Trophoblast cell (in vitro differentiated cells and primary cell): ENCODE results near the gene RADIL.

Source experiments
- DNase-seq, 2 donors: peaks; one replicate each; pipeline ENCODE4 v3.0.0-alpha.2; 2016
- H2AFZ ChIP-seq: 2 replicates; pipeline ENCODE4 v1.6.1; 2013; ENCODE audit warnings: low read length, moderate library complexity, mild to moderate bottlenecking; ENCODE audit not compliant: insufficient read depth, poor library complexity
- H2AK5ac ChIP-seq: 2 replicates; pipeline ENCODE4 v1.6.1; 2013; ENCODE audit warnings: mild to moderate bottlenecking, low read length
- H2BK120ac ChIP-seq: 2 replicates; pipeline ENCODE4 v1.6.1; 2013; ENCODE audit warnings: low read length, mild to moderate bottlenecking, moderate library complexity; ENCODE audit not compliant: insufficient read depth, poor library complexity
- H2BK12ac ChIP-seq: 2 replicates; pipeline ENCODE4 v1.6.1; 2013; ENCODE audit warnings: mild to moderate bottlenecking, low read length, moderate library complexity
- H2BK5ac ChIP-seq: 2 replicates; pipeline ENCODE4 v1.6.1; 2013; ENCODE audit warnings: low read length, low read depth, moderate library complexity, mild to moderate bottlenecking; ENCODE audit not compliant: poor library complexity
- H3K14ac ChIP-seq: 2 replicates; pipeline ENCODE4 v1.6.1; 2013; ENCODE audit warnings: mild to moderate bottlenecking, low read length
- H3K18ac ChIP-seq: 2 replicates; pipeline ENCODE4 v1.6.1; 2013; ENCODE audit warnings: mild to moderate bottlenecking, low read length
- H3K23ac ChIP-seq: 2 replicates; pipeline ENCODE4 v1.6.1; 2013; ENCODE audit warnings: low read length
- H3K27ac ChIP-seq: 2 replicates; pipeline ENCODE4 v1.5.1; 2013; ENCODE audit warnings: low read depth, mild to moderate bottlenecking, inconsistent platforms, low read length, moderate library complexity
- H3K27me3 ChIP-seq: 2 replicates; pipeline ENCODE4 v1.6.1; 2013; ENCODE audit warnings: inconsistent platforms, mild to moderate bottlenecking, low read length, moderate library complexity; ENCODE audit not compliant: insufficient read depth
- H3K36me3 ChIP-seq, 2 experiments: 1 replicate in 1 of 2; 2 replicates in 1 of 2; pipeline ENCODE4 v1.6.1; 2013; ENCODE audit warnings: low read length in 2 of 2, mild to moderate bottlenecking in 2 of 2, moderate library complexity in 1 of 2; ENCODE audit not compliant: insufficient read depth in 2 of 2, control insufficient read depth in 1 of 2
- H3K4ac ChIP-seq: 2 replicates; pipeline ENCODE4 v1.6.1; 2013; ENCODE audit warnings: low read depth, mild to moderate bottlenecking, low read length, moderate library complexity
- H3K4me1 ChIP-seq, 2 experiments: 1 replicate in 1 of 2; 2 replicates in 1 of 2; pipeline ENCODE4 v1.6.1; 2013; ENCODE audit warnings: low read length in 2 of 2, mild to moderate bottlenecking in 2 of 2, moderate library complexity in 1 of 2; ENCODE audit not compliant: insufficient read depth in 2 of 2, control insufficient read depth in 1 of 2
- H3K4me2 ChIP-seq: 2 replicates; pipeline ENCODE4 v1.6.1; 2013; ENCODE audit warnings: inconsistent platforms, mild to moderate bottlenecking, low read length, moderate library complexity
- H3K4me3 ChIP-seq: 2 replicates; pipeline ENCODE4 v1.5.1; 2013; ENCODE audit warnings: mild to moderate bottlenecking, low read depth, low read length, inconsistent platforms
- H3K79me1 ChIP-seq: one replicate; pipeline ENCODE4 v1.6.1; 2013; ENCODE audit warnings: low read length
- H3K79me2 ChIP-seq: 2 replicates; pipeline ENCODE4 v1.6.1; 2013; ENCODE audit warnings: low read length, mild to moderate bottlenecking; ENCODE audit not compliant: control insufficient read depth, insufficient read depth, poor library complexity
- H3K9ac ChIP-seq: 2 replicates; pipeline ENCODE4 v1.6.1; 2013; ENCODE audit warnings: mild to moderate bottlenecking, low read length
- H3K9me3 ChIP-seq: 2 replicates; pipeline ENCODE4 v1.6.1; 2013; ENCODE audit warnings: low read depth, mild to moderate bottlenecking, control low read depth, inconsistent platforms, low read length; ENCODE audit not compliant: insufficient read depth
- H4K12ac ChIP-seq: 2 replicates; pipeline ENCODE4 v1.6.1; 2013; ENCODE audit warnings: low read depth, mild to moderate bottlenecking, low read length, moderate library complexity
- H4K8ac ChIP-seq: 2 replicates; pipeline ENCODE4 v1.6.1; 2013; ENCODE audit warnings: low read depth, mild to moderate bottlenecking, low read length, moderate library complexity
- H4K91ac ChIP-seq: one replicate; pipeline ENCODE4 v1.6.1; 2013; ENCODE audit warnings: low read depth, mild to moderate bottlenecking, low read length, moderate library complexity
- WGBS: extraction: QIAGEN DNeasy Blood & Tissue Kit; methylation state at CpG from one replicate; pipeline ENCODE4 v1.1.7; 2013; ENCODE audit warnings: missing lambda C conversion rate; ENCODE audit not compliant: insufficient read length, insufficient coverage; ENCODE audit errors: extremely low coverage; 5-methylcytosine and 5-hydroxymethylcytosine counted together

The RADIL gene

GRCh38 chr7:4786015-4786414, 97.5 kb downstream of the RADIL start:
- Histone ChIP-seq H3K23ac (no peak overlapping the region), H3K4me2 (no peak overlapping the region)
- WGBS: no CpG with 5 or more reads among the region's 17 CpGs

GRCh38 chr7:4785371-4785770, 98.1 kb downstream of the RADIL start:
- Histone ChIP-seq H3K4me1 (no peaks in the 10 kb centered on the region), H3K79me2 (no peaks in the 10 kb centered on the region), H3K9ac (no peak overlapping the region), H2BK5ac (no peak overlapping the region), H2BK120ac (no peak overlapping the region), H3K79me1 (no peaks in the 10 kb centered on the region), H2AFZ (no peak overlapping the region), H3K4ac (no peak overlapping the region), H3K4me3 (no peak overlapping the region), H3K36me3 (peaks cover 92 to 94% of the 10 kb centered on the region in 2 experiments), H4K12ac (no peak overlapping the region), H2AK5ac (no peak overlapping the region), H3K4me2 (no peak overlapping the region), H3K18ac (no peak overlapping the region), H2BK12ac (no peak overlapping the region), H3K9me3 (peaks cover 6% of the 10 kb centered on the region), H3K23ac (no peak overlapping the region), H4K91ac (no peak overlapping the region), H3K27ac (no peak overlapping the region), H3K14ac (no peak overlapping the region), H3K27me3 (no peaks in the 10 kb centered on the region), H4K8ac (no peak overlapping the region)
- peak; percentile 29 to 35 for DNase-seq
- WGBS: no CpG with 5 or more reads among the region's 20 CpGs

More at GRCh38 chr7:4786015-4786414, 97.5 kb downstream of the RADIL start:
- H3K4me1 ChIP-seq: no peaks in the 10 kb centered on the region
- no peak overlapping the region for H2BK12ac ChIP-seq
- H2BK120ac ChIP-seq: no peak overlapping the region
- H4K12ac ChIP-seq: no peak overlapping the region
- H3K9ac ChIP-seq: no peak overlapping the region
- H3K79me2 ChIP-seq: no peaks in the 10 kb centered on the region
- H4K8ac ChIP-seq: no peak overlapping the region
- H3K14ac ChIP-seq: no peak overlapping the region
- H3K27ac ChIP-seq: no peak overlapping the region
- H3K4ac ChIP-seq: no peak overlapping the region
- H3K9me3 ChIP-seq: peaks cover 7% of the 10 kb centered on the region
- H3K4me3 ChIP-seq: no peak overlapping the region
- DNase-seq: peak; percentile 46 to 75
- H3K36me3 ChIP-seq: peaks cover 96 to 97% of the 10 kb centered on the region in 2 experiments
- no peak overlapping the region for H2AK5ac ChIP-seq
- no peak overlapping the region for H2AFZ ChIP-seq
- H3K27me3 ChIP-seq: no peaks in the 10 kb centered on the region
- no peak overlapping the region for H4K91ac ChIP-seq
- no peak overlapping the region for H3K18ac ChIP-seq
- no peak overlapping the region for H2BK5ac ChIP-seq
- H3K79me1 ChIP-seq: no peaks in the 10 kb centered on the region

GRCh38 chr7:4784799-4785198, 98.7 kb downstream of the RADIL start:
- no peaks in the 10 kb centered on the region for H3K4me1 ChIP-seq
- no peak overlapping the region for H3K4ac ChIP-seq
- H4K8ac ChIP-seq: no peak overlapping the region
- no peak overlapping the region for H3K4me3 ChIP-seq
- no peak overlapping the region for H2BK12ac ChIP-seq
- H4K91ac ChIP-seq: no peak overlapping the region
- H3K9me3 ChIP-seq: peaks cover 5% of the 10 kb centered on the region
- no peak overlapping the region for H3K27ac ChIP-seq
- H2BK120ac ChIP-seq: no peak overlapping the region
- H2BK5ac ChIP-seq: no peak overlapping the region
- H3K14ac ChIP-seq: no peak overlapping the region
- DNase-seq: no peak
- no CpG with 5 or more reads among the region's 19 CpGs for WGBS
- H3K9ac ChIP-seq: no peak overlapping the region
- no peak overlapping the region for H2AFZ ChIP-seq
- no peak overlapping the region for H3K23ac ChIP-seq
- H3K79me2 ChIP-seq: no peaks in the 10 kb centered on the region
- no peak overlapping the region for H3K4me2 ChIP-seq
- H3K18ac ChIP-seq: no peak overlapping the region
- no peak overlapping the region for H2AK5ac ChIP-seq
- peaks cover 88 to 91% of the 10 kb centered on the region in 2 experiments for H3K36me3 ChIP-seq
- no peaks in the 10 kb centered on the region for H3K79me1 ChIP-seq
- H4K12ac ChIP-seq: no peak overlapping the region
- no peaks in the 10 kb centered on the region for H3K27me3 ChIP-seq

- Histone ChIP-seq H2AFZ (no peak overlapping the region), H4K12ac (no peak overlapping the region), H3K9me3 (peaks cover 5% of the 10 kb centered on the region), H3K27me3 (no peaks in the 10 kb centered on the region), H3K36me3 (peaks cover 79 to 82% of the 10 kb centered on the region in 2 experiments), H2BK12ac (no peak overlapping the region), H3K9ac (no peak overlapping the region), H3K79me1 (no peaks in the 10 kb centered on the region), H2BK120ac (no peak overlapping the region), H4K8ac (no peak overlapping the region), H3K4me3 (no peak overlapping the region), H3K79me2 (no peaks in the 10 kb centered on the region), H3K18ac (no peak overlapping the region), H2BK5ac (no peak overlapping the region), H3K4me1 (no peaks in the 10 kb centered on the region), H3K27ac (no peak overlapping the region), H3K14ac (no peak overlapping the region), H3K23ac (no peak overlapping the region), H3K4ac (no peak overlapping the region), H4K91ac (no peak overlapping the region), H3K4me2 (no peak overlapping the region), H2AK5ac (no peak overlapping the region)
- no peak for DNase-seq
- no CpG with 5 or more reads among the region's 40 CpGs for WGBS
Measured at GRCh38 chr7:4783762-4784351, 99.7 kb downstream of the RADIL start.
